22Rv1 (cell line): ENCODE measurements around the gene SPTLC2.
"Not testable (repeated sequence)": the region's sequence is repeated elsewhere in the genome, so short reads cannot be mapped to it uniquely, and the experiment has no call there.

Experiments used
- H3K27ac ChIP-seq: fragments of 450-650 bp; 2 replicates; pipeline ENCODE4 v1.5.1; 2017
- ZFX ChIP-seq: fragments of 450-650 bp; IDR thresholded peaks from 2 replicates; pipeline ENCODE4 v1.6.1; 2017; ENCODE audit warnings: antibody characterized with exemption, borderline replicate concordance
- TF ChIP-seq, protein P1 (sequence below): fragments of 450-650 bp; IDR thresholded peaks from 2 replicates; pipeline ENCODE4 v1.5.1; 2017; ENCODE audit warnings: mild to moderate bottlenecking

The SPTLC2 gene

DNA sequence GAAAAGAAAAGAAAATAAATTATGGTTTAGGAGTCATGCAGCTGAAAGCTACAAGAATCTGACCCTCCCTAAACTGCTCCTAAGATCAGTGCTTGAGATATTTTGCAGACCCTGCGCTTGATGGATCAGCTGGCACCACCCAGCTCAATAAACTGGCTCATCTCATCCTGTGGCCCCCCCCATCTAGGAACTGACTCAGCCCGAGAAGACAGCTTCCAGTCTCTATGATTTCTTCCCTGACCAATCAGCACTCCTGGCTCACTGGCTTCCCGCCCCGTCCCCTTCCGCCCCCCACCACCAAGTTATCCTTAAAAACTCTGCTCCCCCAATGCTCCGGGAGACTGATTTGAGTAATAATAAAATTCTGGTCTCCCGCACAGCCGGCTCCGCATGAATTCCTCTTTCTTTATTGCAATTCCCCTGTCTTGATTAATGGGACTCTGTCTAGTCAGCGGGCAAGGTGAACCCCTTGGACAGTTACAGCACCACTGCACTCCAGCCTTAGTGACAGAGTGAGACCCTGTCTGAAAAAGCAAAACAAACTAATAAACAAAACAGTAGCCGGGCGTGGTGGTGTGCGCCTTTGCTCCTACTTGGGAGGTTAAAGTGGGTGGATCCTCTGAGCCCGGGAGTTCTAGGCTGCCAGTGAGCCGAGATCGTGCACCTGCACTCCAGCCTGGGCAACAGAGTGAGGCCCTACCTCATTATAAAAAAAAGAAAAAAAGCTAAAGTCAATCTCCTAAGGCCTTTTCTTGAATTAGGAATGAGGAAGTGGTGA, 24.5 kb upstream of the SPTLC2 start:
- no peak for TF ChIP-seq ZFX
- TF ChIP-seq, protein P1, sequence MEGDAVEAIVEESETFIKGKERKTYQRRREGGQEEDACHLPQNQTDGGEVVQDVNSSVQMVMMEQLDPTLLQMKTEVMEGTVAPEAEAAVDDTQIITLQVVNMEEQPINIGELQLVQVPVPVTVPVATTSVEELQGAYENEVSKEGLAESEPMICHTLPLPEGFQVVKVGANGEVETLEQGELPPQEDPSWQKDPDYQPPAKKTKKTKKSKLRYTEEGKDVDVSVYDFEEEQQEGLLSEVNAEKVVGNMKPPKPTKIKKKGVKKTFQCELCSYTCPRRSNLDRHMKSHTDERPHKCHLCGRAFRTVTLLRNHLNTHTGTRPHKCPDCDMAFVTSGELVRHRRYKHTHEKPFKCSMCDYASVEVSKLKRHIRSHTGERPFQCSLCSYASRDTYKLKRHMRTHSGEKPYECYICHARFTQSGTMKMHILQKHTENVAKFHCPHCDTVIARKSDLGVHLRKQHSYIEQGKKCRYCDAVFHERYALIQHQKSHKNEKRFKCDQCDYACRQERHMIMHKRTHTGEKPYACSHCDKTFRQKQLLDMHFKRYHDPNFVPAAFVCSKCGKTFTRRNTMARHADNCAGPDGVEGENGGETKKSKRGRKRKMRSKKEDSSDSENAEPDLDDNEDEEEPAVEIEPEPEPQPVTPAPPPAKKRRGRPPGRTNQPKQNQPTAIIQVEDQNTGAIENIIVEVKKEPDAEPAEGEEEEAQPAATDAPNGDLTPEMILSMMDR, result no peak
- no peak overlapping the region for H3K27ac ChIP-seq

DNA sequence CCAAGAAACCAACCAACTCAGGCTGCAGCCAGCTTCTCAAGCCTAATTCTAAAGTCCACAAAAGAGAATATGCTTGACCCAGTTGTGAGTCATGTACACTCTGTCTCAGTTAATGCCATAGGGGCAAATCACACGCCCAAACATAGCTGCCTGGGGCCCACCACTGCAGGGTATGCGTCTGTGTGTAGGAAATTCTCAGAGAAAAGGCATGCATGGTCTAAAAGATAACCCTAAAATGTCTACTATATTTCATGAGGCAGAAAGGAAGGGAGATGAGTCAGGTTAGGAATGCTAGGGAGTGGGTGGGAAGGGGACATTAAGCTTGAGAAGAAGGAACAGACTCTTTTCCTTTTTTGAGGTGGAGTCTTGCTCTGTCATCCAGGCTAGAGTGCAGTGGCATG, 22.3 kb upstream of the SPTLC2 start:
- TF ChIP-seq, protein P1, result no peak
- H3K27ac ChIP-seq, result no peak overlapping the region

DNA sequence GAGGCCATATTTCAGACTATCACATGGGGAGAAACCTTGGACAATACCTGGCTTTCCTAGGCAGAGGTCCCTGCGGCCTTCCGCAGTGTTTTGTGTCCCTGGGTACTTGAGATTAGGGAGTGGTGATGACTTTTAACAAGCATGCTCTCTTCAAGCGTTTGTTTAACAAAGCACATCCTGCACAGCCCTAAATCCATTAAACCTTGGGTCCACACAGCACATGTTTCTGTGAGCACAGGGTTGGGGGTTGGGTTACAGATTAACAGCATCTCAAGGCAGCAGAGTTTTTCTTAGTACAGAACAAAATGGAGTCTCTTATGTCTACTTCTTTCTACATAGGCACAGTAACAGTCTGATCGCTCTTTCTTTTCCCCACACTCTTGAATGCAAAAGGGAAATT, 19.4 kb upstream of the SPTLC2 start:
- H3K27ac ChIP-seq, result not testable (repeated sequence)

DNA sequence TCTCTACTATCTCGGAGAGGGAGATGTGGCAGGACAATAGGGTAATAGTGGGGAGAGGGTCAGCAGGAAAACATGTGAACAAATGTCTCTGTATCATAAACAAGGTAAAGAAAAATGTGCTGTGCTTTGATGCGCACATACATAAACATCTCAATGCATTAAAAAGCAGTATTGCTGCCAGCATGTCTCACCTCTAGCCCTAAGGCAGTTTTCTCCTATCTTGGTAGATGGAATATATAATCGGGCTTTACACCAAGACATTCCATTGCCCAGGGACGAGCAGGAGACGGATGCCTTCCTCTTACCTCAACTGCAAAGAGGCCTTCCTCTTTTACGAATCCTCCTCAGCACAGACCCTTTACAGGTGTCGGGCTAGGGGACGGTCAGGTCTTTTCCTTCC, 19.0 kb upstream of the SPTLC2 start:
- H3K27ac ChIP-seq, result not testable (repeated sequence)

DNA sequence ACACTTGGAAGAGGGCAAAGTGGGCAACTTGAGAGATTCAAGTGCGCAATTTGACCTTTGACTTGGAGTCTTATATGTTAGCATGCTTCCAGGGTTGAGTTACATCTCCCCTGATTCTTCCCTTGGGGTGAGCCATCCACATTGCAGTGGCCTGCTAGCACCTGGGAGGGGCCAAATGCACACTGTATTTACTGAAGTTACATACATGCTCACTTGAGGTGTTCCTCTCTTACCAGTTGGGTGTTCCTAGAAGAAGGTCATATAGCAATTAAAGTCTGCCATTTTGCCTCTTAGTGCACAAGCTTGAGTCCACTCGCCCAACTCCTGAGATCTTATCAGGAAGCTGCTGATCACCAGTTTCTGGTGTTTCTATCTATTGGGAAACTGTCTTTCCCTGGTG, 13.7 kb upstream of the SPTLC2 start:
- TF ChIP-seq ZFX, result no peak
- TF ChIP-seq, protein P1, result no peak

DNA sequence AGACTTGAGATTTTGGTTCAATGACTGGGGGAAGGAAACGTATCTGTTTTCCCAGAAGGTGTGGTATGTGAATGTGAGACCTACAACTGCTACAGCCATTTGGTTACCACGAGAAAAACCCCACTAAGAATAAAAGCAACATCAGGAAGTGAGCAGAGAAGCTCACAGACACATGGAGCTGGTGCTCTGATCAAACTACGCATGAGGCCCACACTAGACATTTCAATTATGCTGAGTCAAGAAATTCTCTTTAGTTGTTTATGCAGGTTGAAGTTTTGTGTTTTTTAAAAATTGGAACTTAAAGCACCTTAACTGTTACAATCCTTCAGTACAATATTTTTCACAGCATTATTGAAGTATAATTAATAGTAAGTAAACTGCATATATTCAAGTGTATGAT, 8.9 kb upstream of the SPTLC2 start:
- H3K27ac ChIP-seq, result no peak overlapping the region
- no peak for TF ChIP-seq ZFX
- TF ChIP-seq, protein P1, result no peak

More for the DNA sequence above, 13.7 kb upstream of the SPTLC2 start:
- H3K27ac ChIP-seq, result no peak overlapping the region

DNA sequence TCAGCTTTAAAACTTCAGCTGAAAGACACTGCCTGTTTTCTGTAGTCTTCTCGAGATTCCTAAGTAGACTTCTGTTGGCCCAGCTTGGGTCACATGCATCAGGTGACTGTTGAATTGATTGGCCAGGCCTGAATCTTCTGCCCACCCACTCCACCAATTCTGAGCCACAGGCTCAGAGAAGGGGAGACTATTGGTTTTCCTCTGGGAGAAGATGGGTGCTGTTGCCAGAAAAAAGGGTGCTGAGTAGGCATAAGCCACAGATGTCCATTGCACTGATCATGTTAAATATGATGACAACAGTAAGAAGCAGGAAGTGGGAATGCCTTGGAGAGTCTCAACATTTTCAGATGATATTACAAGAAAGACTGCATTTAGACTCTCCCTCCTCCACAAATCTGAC, 6.8 kb upstream of the SPTLC2 start:
- no peak overlapping the region for H3K27ac ChIP-seq
- TF ChIP-seq, protein P1, result no peak
- no peak for TF ChIP-seq ZFX

DNA sequence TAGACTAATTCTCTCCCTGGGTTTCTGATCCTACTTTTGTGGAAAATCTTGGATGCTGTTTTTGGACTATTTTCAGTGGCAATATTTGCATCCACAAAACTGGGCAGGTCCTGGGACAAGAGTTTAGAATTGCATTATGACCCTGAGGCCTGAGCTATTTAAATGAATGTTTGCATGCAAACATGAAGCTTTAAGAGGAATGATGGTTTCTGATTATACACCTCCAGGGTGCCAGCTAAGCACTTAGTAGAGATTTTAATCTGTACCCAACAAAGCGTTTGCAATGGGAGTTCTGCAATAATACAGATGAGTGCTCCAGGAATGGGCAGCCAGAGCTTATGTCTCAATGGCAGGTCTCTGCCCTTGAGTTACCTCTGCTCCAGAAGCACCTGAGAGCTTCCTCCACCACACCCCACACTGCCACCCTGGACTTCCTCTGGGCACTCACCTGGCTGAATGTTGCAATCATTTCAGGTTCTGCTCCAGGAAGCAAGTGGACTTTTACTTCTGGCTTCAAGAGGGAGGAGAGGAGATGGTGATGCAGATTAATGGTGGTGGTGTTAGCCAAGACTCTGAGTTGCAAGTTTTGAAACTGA, 6.0 kb upstream of the SPTLC2 start:
- H3K27ac ChIP-seq, result no peak overlapping the region
- TF ChIP-seq ZFX, result no peak
- TF ChIP-seq, protein P1, result no peak
